Chondrocyte (in vitro differentiated cells): Measurements from ENCODE around the gene TMEM132A. TPM values are rescaled to one million over a fixed set of nuclear protein-coding genes. Genes with fewer than 3 reads are reported as not detected.

Experiments
- DNase-seq: peaks from one replicate; pipeline ENCODE4 v3.0.0; 2021; ENCODE audit warnings: mixed read lengths, low spot score
- H3K27ac Mint-ChIP-seq: one replicate; pipeline ENCODE4 v1.8.0; 2021; ENCODE audit warnings: mild to moderate bottlenecking, moderate library complexity, mixed read lengths; ENCODE audit not compliant: unreplicated experiment
- H3K27me3 Mint-ChIP-seq: 2 replicates; pipeline ENCODE4 v1.8.0; 2021; ENCODE audit warnings: low read depth, mixed read lengths
- H3K36me3 Mint-ChIP-seq: 2 replicates; pipeline ENCODE4 v1.8.0; 2021; ENCODE audit warnings: low read depth, mixed read lengths
- H3K4me1 Mint-ChIP-seq: 2 replicates; pipeline ENCODE4 v1.8.0; 2021; ENCODE audit warnings: low read depth, mild to moderate bottlenecking, mixed read lengths
- H3K4me3 Mint-ChIP-seq: one replicate; pipeline ENCODE4 v1.8.0; 2021; ENCODE audit warnings: mild to moderate bottlenecking, moderate library complexity, mixed read lengths; ENCODE audit not compliant: unreplicated experiment
- H3K9me3 Mint-ChIP-seq: 2 replicates; pipeline ENCODE4 v1.8.0; 2021; ENCODE audit warnings: low read depth, mixed read lengths
- total RNA-seq: library from RNA; stranded (reverse); gene quantifications from 3 replicates; pipeline ENCODE4 v1.2.1, GENCODE V29; 2021
- TF ChIP-seq, protein P1 (sequence below): fragments of 200-600 bp; sonication (generic); IDR thresholded peaks from 2 replicates; pipeline ENCODE4 v1.5.0; 2021; ENCODE audit warnings: antibody characterized with exemption, mild to moderate bottlenecking, moderate library complexity

Gene TMEM132A
- total RNA-seq, 1 donor from 2014 or later: 69.8 TPM

GRCh38 chr11:60952742-60953170 lies 28.5 kb downstream of the TMEM132A start:
- H3K4me3 Mint-ChIP-seq: no peak overlapping the region
- TF ChIP-seq, protein P1, sequence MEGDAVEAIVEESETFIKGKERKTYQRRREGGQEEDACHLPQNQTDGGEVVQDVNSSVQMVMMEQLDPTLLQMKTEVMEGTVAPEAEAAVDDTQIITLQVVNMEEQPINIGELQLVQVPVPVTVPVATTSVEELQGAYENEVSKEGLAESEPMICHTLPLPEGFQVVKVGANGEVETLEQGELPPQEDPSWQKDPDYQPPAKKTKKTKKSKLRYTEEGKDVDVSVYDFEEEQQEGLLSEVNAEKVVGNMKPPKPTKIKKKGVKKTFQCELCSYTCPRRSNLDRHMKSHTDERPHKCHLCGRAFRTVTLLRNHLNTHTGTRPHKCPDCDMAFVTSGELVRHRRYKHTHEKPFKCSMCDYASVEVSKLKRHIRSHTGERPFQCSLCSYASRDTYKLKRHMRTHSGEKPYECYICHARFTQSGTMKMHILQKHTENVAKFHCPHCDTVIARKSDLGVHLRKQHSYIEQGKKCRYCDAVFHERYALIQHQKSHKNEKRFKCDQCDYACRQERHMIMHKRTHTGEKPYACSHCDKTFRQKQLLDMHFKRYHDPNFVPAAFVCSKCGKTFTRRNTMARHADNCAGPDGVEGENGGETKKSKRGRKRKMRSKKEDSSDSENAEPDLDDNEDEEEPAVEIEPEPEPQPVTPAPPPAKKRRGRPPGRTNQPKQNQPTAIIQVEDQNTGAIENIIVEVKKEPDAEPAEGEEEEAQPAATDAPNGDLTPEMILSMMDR: no peak
- no peaks in the 10 kb centered on the region for H3K36me3 Mint-ChIP-seq
- no peak for DNase-seq
- no peak overlapping the region for H3K27ac Mint-ChIP-seq
- peaks cover 14% of the 10 kb centered on the region for H3K27me3 Mint-ChIP-seq
- H3K9me3 Mint-ChIP-seq: no peaks in the 10 kb centered on the region
- peaks cover 10% of the 10 kb centered on the region for H3K4me1 Mint-ChIP-seq

DNA sequence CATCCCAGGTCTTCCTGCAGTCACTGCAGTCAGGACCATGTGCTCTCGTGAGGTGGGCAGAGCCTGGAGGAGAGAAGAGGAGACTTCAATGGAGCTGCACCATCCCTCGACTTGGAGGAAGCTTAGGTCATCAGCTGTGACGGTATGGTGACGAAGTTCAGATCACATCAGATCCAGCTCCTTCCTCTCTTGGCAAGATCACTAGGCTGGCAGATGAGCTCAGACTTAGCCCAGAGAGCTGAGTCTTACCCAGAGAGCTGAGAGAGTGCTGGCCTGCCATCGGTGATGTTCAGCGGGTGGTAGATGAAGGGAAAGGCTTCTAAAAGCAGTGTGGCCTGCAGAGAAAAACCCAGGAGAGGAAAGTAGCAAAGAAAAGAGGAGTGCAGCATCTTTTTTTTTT lies 29.5 kb downstream of the TMEM132A start:
- Mint-ChIP-seq H3K36me3 (no peaks in the 10 kb centered on the region), H3K9me3 (no peaks in the 10 kb centered on the region), H3K4me3 (no peak overlapping the region), H3K27me3 (peaks cover 11% of the 10 kb centered on the region), H3K27ac (no peak overlapping the region), H3K4me1 (peaks cover 10% of the 10 kb centered on the region)
- TF ChIP-seq, protein P1: no peak
- DNase-seq: no peak

DNA sequence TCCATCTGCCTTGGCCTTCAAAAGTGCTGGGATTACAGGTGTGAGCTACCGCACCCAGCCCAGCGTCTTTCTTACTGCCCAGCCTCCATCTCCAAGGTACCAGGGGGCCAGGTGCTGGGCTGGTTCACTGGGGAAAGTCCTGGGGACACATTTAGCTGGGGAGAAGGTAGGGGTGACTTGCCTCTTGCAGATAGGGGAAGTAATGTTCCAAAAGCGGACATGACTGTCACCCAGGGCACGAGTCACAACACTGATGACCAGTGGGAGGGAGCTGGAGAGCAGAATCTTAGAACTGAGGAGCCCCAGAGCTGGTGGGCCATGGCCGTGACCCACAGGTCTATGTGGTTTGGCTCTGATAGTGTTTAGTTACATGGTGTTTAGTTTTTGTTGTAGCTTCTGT lies 30.2 kb downstream of the TMEM132A start:
- no peaks in the 10 kb centered on the region for H3K9me3 Mint-ChIP-seq

GRCh38 chr11:60955571-60955970 lies 31.3 kb downstream of the TMEM132A start:
- H3K27me3 Mint-ChIP-seq: peaks cover 10% of the 10 kb centered on the region

More for the DNA sequence above, 30.2 kb downstream of the TMEM132A start:
- TF ChIP-seq, protein P1: no peak
- Mint-ChIP-seq H3K27me3 (peaks cover 11% of the 10 kb centered on the region), H3K36me3 (no peaks in the 10 kb centered on the region), H3K27ac (no peak overlapping the region), H3K4me1 (peaks cover 13% of the 10 kb centered on the region), H3K4me3 (no peak overlapping the region)
- no peak for DNase-seq

DNA sequence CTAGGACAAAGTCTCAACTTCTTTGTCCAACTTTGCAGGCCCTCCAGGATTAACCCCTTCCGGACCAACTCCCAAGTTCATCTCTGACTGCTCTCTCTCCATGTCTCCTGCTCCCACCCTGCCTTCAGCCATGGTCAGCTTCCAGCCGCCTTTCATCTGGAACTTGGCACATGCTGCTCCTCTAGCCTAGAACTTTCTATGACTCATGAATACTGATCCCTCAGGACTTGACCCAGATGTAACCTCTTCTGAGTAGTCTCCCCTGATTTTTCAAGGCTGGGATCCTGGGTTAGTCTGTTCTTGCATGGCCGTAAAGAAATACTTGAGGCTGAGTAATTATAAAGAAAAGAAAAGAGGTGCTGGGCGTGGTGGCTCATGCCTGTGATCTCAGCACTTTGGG lies 32.9 kb downstream of the TMEM132A start:
- Mint-ChIP-seq H3K4me3 (no peak overlapping the region), H3K4me1 (peaks cover 10% of the 10 kb centered on the region), H3K27me3 (peaks cover 10% of the 10 kb centered on the region), H3K36me3 (no peaks in the 10 kb centered on the region), H3K27ac (no peak overlapping the region), H3K9me3 (peaks cover 5% of the 10 kb centered on the region)
- TF ChIP-seq, protein P1: no peak
- DNase-seq: no peak

More at GRCh38 chr11:60955571-60955970, 31.3 kb downstream of the TMEM132A start:
- peaks cover 17% of the 10 kb centered on the region for H3K4me1 Mint-ChIP-seq
- TF ChIP-seq, protein P1: no peak
- H3K9me3 Mint-ChIP-seq: peaks cover 5% of the 10 kb centered on the region
- H3K4me3 Mint-ChIP-seq: no peak overlapping the region
- no peak for DNase-seq
- no peak overlapping the region for H3K27ac Mint-ChIP-seq
- H3K36me3 Mint-ChIP-seq: no peaks in the 10 kb centered on the region
